Tibial artery (tissue), 4 donors: Measurements from ENCODE around the gene ADARB1.
A peak's percentile ranks its signal among the peaks of the same experiment; 100 is the strongest.

Experiments
- DNase-seq, 2 donors: peaks; one replicate each; pipeline ENCODE4 v3.0.0-alpha.2; 2019
- H3K27ac ChIP-seq, 2 donors: fragments of 200-600 bp; sonication (generic) in 1 of 2; 1 replicate in 1 of 2; 2 replicates in 1 of 2; pipeline ENCODE4 v1.5.1; 2018 to 2019; ENCODE audit warnings: mild to moderate bottlenecking in 1 of 2
- H3K27me3 ChIP-seq, 2 donors: fragments of 200-600 bp; sonication (generic) in 1 of 2; one replicate each; pipeline versions ENCODE4 v1.5.1 to v1.6.0; 2016 to 2019
- H3K36me3 ChIP-seq, 3 donors: fragments of 200-600 bp; sonication (generic) in 2 of 3; one replicate each; pipeline ENCODE4 v1.5.1; 2016 to 2019; ENCODE audit warnings: mild to moderate bottlenecking in 2 of 3
- H3K4me1 ChIP-seq, 4 donors: fragments of 200-600 bp; sonication (generic) in 2 of 4; 1 replicate in 3 of 4; 2 replicates in 1 of 4; pipeline ENCODE4 v1.5.1; 2016 to 2019
- H3K4me3 ChIP-seq, 2 donors: fragments of 200-600 bp; sonication (generic) in 1 of 2; 1 replicate in 1 of 2; 2 replicates in 1 of 2; pipeline ENCODE4 v1.5.1; 2018 to 2019; ENCODE audit warnings: mild to moderate bottlenecking in 2 of 2
- H3K9me3 ChIP-seq, 3 donors: fragments of 200-600 bp; sonication (generic) in 1 of 3; one replicate each; pipeline ENCODE4 v1.5.1; 2016 to 2019
- intact Hi-C: fragments of 100-400 bp; cut with DNase I; formaldehyde crosslinking; loops from one replicate; pipeline ENCODE4 v1.15.0; 2023; ENCODE audit warnings: low total_unique reads
- TF ChIP-seq, protein P1 (sequence below), 2 experiments: fragments of 200-600 bp in 1 of 2; fragments of 450-650 bp in 1 of 2; IDR thresholded peaks; one replicate each; pipeline ENCODE4 v1.5.1; 2017 to 2019; ENCODE audit warnings: antibody characterized with exemption in 2 of 2, mild to moderate bottlenecking in 1 of 2, moderate library complexity in 1 of 2

The ADARB1 gene

DNA sequence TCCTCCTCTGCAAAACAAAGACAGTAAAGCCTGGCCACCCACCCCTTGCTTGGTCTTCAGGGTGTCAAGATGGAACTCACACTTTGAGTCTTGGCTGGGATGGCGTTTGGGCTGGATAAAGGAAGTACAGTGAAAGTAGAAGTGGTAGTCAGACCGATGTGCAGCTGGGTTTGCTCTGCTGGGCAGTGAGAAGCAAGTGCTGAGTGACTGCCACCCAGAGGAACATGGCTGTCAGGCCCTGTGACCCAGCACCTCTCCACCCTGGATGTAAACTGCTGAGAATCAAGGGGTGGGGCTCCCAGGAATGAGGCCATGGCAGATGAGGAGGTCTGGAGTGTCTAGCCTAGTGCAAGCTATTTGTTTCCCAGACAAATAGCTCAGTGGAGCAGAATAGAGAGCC lies 162.1 kb downstream of the ADARB1 start:
- TF ChIP-seq, protein P1, sequence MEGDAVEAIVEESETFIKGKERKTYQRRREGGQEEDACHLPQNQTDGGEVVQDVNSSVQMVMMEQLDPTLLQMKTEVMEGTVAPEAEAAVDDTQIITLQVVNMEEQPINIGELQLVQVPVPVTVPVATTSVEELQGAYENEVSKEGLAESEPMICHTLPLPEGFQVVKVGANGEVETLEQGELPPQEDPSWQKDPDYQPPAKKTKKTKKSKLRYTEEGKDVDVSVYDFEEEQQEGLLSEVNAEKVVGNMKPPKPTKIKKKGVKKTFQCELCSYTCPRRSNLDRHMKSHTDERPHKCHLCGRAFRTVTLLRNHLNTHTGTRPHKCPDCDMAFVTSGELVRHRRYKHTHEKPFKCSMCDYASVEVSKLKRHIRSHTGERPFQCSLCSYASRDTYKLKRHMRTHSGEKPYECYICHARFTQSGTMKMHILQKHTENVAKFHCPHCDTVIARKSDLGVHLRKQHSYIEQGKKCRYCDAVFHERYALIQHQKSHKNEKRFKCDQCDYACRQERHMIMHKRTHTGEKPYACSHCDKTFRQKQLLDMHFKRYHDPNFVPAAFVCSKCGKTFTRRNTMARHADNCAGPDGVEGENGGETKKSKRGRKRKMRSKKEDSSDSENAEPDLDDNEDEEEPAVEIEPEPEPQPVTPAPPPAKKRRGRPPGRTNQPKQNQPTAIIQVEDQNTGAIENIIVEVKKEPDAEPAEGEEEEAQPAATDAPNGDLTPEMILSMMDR (IDR thresholded peaks at IDR 0.05), result no peak
- H3K4me1 ChIP-seq, result no peaks in the 10 kb centered on the region
- intact Hi-C loops, result loop anchor here (10.0 kb wide), 1 partner anchor 72 kb away; no protein-coding TSS in a partner anchor
- DNase-seq, result peak in 1 of 2 donors; percentile 57
- peaks cover 0 to 12% of the 10 kb centered on the region in 2 donors for H3K27me3 ChIP-seq
- H3K4me3 ChIP-seq, result no peak overlapping the region
- peaks cover 0 to 8% (median 2%) of the 10 kb centered on the region in 3 donors for H3K9me3 ChIP-seq
- H3K27ac ChIP-seq, result no peak overlapping the region
- no peaks in the 10 kb centered on the region for H3K36me3 ChIP-seq

DNA sequence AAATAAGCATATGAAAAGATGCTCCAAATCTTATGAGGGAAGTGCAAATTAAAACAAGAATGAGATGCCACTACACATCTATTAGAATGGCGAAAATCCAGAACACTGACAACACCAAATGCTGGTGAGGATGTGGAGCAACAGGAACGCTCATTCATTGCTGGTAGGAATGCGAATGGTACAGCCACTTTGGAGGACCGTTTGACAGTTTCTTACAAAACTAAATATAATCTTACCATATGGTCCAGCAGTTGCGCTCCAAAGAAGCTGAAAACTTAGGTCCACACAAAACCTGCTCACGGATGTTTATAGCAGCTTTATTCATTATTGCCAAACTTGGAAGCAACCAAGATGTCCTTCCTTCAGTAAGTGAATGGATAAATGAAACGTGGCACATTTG lies 163.0 kb downstream of the ADARB1 start:
- Histone ChIP-seq H3K27me3 (peaks cover 0 to 12% of the 10 kb centered on the region in 2 donors), H3K4me3 (no peak overlapping the region), H3K9me3 (peaks cover 3 to 17% (median 9%) of the 10 kb centered on the region in 3 donors), H3K4me1 (no peaks in the 10 kb centered on the region), H3K36me3 (no peaks in the 10 kb centered on the region), H3K27ac (no peak overlapping the region)
- DNase-seq, result no peak
- intact Hi-C loops, result loop anchor here (10.0 kb wide), 1 partner anchor 73 kb away; no protein-coding TSS in a partner anchor
- TF ChIP-seq, protein P1 (IDR thresholded peaks at IDR 0.05), result no peak

DNA sequence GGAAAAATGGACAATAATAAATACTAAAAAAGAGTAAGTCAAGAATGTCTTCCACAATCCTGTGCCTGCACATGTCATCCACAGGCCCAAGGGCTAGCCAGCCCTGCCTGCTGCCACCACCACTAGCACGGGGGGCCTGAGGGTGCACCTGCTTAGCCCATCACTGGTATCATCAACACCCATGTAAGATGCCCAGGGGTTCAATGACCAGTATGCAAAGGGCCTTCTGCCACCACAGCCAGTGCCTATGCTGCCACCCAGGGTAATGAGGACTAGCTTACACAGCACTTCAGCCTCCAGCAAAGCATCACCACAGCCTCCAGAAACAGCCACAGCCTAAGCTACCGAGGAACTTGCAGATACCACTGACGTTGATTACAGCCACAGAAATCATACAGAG lies 167.0 kb downstream of the ADARB1 start:
- intact Hi-C loops, result no loop called here
- peaks cover 0 to 3% (median 0%) of the 10 kb centered on the region in 3 donors for H3K36me3 ChIP-seq
- peaks cover 0 to 13% of the 10 kb centered on the region in 2 donors for H3K27me3 ChIP-seq
- TF ChIP-seq, protein P1 (IDR thresholded peaks at IDR 0.05), result no peak
- H3K4me1 ChIP-seq, result no peaks in the 10 kb centered on the region
- DNase-seq, result no peak
- no peak overlapping the region for H3K27ac ChIP-seq
- peaks cover 3 to 27% (median 26%) of the 10 kb centered on the region in 3 donors for H3K9me3 ChIP-seq
- no peak overlapping the region for H3K4me3 ChIP-seq

DNA sequence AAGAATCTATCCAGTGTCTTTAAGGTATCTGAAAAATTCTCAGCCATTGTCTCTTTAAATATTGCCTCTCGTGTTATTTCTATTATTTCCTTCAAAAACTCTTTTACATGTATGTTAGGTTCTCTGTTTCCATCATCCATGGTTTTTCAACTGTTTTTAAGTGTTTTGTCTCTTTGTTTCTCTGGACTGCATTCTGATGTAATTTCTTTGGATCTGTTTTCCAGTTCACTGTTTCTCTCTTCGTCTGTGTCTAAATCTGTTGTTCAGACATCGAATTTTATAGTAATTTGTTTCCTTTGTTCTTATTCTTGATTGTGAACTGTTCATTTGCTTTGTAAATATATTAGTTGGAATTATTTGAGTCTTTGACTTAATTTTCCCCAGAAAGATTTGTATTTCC lies 169.2 kb downstream of the ADARB1 start:
- Histone ChIP-seq H3K27ac (no peak overlapping the region), H3K36me3 (peaks cover 0 to 3% (median 0%) of the 10 kb centered on the region in 3 donors), H3K9me3 (peaks cover 3 to 27% (median 26%) of the 10 kb centered on the region in 3 donors), H3K27me3 (peaks cover 0 to 20% of the 10 kb centered on the region in 2 donors), H3K4me3 (no peak overlapping the region), H3K4me1 (peaks cover 0 to 7% (median 1%) of the 10 kb centered on the region in 4 donors)
- intact Hi-C loops, result no loop called here
- DNase-seq, result no peak
- TF ChIP-seq, protein P1 (IDR thresholded peaks at IDR 0.05), result no peak

DNA sequence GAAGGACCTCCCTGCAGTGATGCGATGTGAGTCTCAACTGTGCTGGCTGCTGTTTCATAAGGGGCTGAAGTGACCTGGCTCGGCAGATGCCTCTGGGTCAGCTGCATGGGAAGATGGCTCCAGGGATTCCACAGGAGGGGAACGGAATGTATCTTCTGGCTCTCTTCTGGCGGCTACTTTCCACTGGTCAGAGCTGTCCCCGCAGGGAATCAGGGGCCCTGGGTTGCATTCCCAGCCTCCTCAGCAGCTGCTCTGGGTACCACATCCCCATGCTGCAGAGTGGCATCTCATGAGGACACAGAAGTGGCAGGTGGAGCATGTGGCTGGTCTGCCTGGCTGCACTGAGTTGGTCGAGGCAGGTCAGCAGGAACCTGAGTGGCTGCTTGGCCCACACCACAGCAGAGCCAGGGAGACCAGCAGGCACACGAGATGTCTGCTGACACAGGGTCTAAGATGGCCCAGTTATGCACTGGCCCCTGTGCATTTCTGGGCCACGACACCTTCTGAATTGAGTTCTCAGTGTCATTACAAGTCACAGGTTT lies 170.5 kb downstream of the ADARB1 start:
- no peak for DNase-seq
- TF ChIP-seq, protein P1 (IDR thresholded peaks at IDR 0.05), result no peak
- peaks cover 0 to 14% (median 2%) of the 10 kb centered on the region in 4 donors for H3K4me1 ChIP-seq
- H3K36me3 ChIP-seq, result peaks cover 0 to 3% (median 0%) of the 10 kb centered on the region in 3 donors
- H3K4me3 ChIP-seq, result no peak overlapping the region
- H3K27ac ChIP-seq, result no peak overlapping the region
- intact Hi-C loops, result no loop called here
- peaks cover 0 to 20% of the 10 kb centered on the region in 2 donors for H3K27me3 ChIP-seq
- peaks cover 3 to 27% (median 26%) of the 10 kb centered on the region in 3 donors for H3K9me3 ChIP-seq
